ENCODE data around the gene APBB2. TPM values are rescaled to one million over a fixed set of nuclear protein-coding genes. Genes with fewer than 3 reads are reported as not detected.

The APBB2 gene
- total RNA-seq, 1 donor from 2014 or later = 23.5 TPM

DNA sequence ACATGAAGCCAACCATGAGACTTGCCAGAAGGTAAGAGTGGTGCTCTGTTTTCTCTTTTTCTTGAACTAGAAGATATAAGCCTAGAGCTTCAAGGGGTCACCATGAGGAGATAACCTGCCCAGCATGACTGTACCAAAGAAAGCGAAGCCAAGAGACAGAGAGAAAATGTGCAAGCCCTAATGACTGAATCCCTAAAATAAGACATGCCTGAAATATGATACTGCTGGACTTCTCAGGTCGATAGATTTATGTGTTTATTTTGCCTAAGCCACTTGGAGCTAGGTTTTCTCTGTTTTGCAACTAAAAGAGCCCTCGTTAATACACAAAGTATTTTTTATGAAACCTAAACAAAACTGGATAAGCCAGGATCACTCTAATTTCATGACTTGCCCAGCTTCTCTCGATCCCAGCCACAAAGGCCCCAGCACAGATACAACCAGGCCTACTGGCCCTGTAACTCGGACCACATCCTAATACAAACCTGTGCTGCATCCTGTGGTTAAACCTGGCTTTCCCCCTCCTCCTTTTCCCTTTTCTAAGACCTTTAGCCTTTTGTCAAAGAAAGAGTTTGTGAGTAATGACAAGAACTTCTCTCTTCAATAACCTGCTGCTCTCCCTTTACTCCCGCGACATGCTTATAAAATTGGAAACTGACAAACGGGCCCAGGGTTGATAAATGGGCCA lies 185.8 kb downstream of the APBB2 start:
- no peak overlapping the region for H3K4me3 ChIP-seq
- peaks cover 7% of the 10 kb centered on the region for H3K4me1 ChIP-seq
- intact Hi-C loops (cut with micrococcal nuclease) = no loop called here
- TF ChIP-seq, protein P1, sequence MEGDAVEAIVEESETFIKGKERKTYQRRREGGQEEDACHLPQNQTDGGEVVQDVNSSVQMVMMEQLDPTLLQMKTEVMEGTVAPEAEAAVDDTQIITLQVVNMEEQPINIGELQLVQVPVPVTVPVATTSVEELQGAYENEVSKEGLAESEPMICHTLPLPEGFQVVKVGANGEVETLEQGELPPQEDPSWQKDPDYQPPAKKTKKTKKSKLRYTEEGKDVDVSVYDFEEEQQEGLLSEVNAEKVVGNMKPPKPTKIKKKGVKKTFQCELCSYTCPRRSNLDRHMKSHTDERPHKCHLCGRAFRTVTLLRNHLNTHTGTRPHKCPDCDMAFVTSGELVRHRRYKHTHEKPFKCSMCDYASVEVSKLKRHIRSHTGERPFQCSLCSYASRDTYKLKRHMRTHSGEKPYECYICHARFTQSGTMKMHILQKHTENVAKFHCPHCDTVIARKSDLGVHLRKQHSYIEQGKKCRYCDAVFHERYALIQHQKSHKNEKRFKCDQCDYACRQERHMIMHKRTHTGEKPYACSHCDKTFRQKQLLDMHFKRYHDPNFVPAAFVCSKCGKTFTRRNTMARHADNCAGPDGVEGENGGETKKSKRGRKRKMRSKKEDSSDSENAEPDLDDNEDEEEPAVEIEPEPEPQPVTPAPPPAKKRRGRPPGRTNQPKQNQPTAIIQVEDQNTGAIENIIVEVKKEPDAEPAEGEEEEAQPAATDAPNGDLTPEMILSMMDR (IDR thresholded peaks at IDR 0.05; ENCODE audit: borderline replicate concordance) = no peak
- no peaks in the 10 kb centered on the region for H3K27me3 ChIP-seq (ENCODE audit: low read depth)
- H3K36me3 ChIP-seq = peaks cover 27% of the 10 kb centered on the region
- no peak for DNase-seq
- peak overlapping the region; percentile 61 for H3K27ac ChIP-seq (replicated peaks)
- peaks cover 46% of the 10 kb centered on the region for H3K9me3 ChIP-seq (replicated peaks)

DNA sequence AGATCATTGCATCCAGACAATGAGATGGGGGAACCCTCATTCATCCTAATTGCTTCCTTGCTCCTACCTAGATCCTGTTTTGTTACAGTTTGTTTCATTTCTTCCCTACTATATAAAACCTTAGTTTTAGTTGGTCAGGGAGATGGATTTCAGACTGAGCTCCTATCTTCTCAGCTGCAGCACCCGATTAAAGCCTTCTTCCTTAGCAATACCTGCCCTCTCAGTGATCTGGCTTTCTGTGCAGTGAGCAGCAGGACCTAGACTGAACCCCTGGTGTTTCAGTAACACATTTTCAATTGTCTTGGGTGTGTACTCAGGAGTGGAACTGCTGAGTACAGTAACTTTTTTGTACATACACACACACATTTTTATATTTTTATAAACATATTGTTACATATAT lies 187.4 kb downstream of the APBB2 start:
- H3K27me3 ChIP-seq (ENCODE audit: low read depth) = no peaks in the 10 kb centered on the region
- no peak overlapping the region for H3K27ac ChIP-seq (replicated peaks)
- H3K36me3 ChIP-seq = peaks cover 27% of the 10 kb centered on the region
- peaks cover 7% of the 10 kb centered on the region for H3K4me1 ChIP-seq
- H3K9me3 ChIP-seq (replicated peaks) = peaks cover 47% of the 10 kb centered on the region
- no peak for DNase-seq
- no peak overlapping the region for H3K4me3 ChIP-seq
- intact Hi-C loops (cut with micrococcal nuclease) = no loop called here
- TF ChIP-seq, protein P1 (IDR thresholded peaks at IDR 0.05; ENCODE audit: borderline replicate concordance) = no peak

DNA sequence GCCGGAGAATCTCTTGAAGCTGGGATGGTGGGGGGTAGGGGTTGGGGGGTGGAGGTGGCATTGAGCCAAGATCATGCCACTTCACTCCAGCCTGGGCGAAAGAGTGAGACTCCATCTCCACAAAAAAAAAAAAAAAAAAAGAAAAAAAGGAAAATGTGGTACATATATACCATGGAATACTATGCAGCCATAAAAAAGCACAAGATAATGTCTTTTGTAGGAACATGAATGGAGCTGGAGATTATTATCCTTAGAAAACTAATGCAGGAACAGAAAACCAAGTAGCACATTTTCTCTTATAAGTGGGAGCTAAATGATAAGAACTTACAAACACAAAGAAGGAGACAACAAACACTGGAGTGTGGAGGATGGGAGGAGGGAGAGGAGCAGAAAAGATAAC lies 188.5 kb downstream of the APBB2 start:
- DNase-seq = no peak
- Histone ChIP-seq H3K4me3 (no peak overlapping the region), H3K4me1 (peaks cover 7% of the 10 kb centered on the region), H3K9me3 (replicated peaks) (peaks cover 47% of the 10 kb centered on the region), H3K27me3 (ENCODE audit: low read depth) (no peaks in the 10 kb centered on the region), H3K27ac (replicated peaks) (no peak overlapping the region), H3K36me3 (peaks cover 31% of the 10 kb centered on the region)
- intact Hi-C loops (cut with micrococcal nuclease) = no loop called here
- TF ChIP-seq, protein P1 (IDR thresholded peaks at IDR 0.05; ENCODE audit: borderline replicate concordance) = no peak

DNA sequence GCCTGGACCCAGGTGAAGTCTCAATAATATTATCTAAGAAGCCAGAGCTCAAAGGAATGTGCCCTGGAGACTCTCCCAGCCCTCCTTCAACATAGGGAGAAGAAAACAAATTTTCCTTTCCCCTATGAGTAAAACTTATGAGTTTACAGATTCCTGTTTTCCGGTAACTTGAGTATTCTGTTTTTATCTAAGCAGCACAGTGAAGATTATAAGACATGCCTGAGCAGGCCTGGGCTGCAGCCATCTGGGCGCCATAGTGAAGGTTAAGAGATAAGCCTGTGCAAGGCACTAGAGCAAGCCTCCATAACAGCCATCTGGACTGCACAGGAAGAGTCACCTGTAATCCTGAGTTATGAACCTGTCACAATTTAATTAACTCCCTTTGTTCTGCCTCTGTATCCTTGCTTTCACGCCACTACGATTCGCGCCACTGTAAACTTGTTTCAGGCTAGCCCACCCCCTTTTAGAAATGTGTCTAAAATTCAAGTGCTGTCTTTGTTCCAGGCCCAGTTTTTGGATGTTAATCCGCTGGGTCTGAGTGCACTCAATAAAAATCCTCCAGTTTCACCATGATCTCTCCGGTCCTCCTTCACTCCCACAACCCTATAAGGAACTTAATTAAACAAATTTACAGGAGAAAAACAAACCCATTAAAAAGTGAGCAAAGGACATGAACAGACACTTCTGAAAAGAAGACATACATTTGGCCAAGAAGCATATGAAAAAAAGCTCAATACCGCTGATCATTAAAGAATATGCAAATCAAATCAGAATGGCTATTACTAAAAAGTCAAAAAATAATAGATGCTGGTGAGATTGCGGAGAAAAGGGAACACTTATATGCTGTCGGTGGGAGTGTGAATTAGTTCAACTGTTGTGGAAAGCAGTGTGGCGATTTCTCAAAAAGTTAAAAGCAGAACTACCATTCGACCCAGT lies 189.5 kb downstream of the APBB2 start:
- intact Hi-C loops (cut with micrococcal nuclease) = no loop called here
- Histone ChIP-seq H3K27me3 (ENCODE audit: low read depth) (no peaks in the 10 kb centered on the region), H3K36me3 (peaks cover 31% of the 10 kb centered on the region), H3K4me1 (peaks cover 17% of the 10 kb centered on the region), H3K4me3 (no peak overlapping the region), H3K9me3 (replicated peaks) (peaks cover 47% of the 10 kb centered on the region), H3K27ac (replicated peaks) (no peak overlapping the region)
- TF ChIP-seq, protein P1 (IDR thresholded peaks at IDR 0.05; ENCODE audit: borderline replicate concordance) = no peak
- no peak for DNase-seq

GRCh38 chr4:41022116-41022515 lies 192.2 kb downstream of the APBB2 start:
- TF ChIP-seq, protein P1 (IDR thresholded peaks at IDR 0.05; ENCODE audit: borderline replicate concordance) = no peak
- Histone ChIP-seq H3K4me3 (no peak overlapping the region), H3K36me3 (peaks cover 27% of the 10 kb centered on the region), H3K9me3 (replicated peaks) (peaks cover 37% of the 10 kb centered on the region), H3K27ac (replicated peaks) (no peak overlapping the region), H3K27me3 (ENCODE audit: low read depth) (no peaks in the 10 kb centered on the region), H3K4me1 (peaks cover 20% of the 10 kb centered on the region)
- no peak for DNase-seq
- intact Hi-C loops (cut with micrococcal nuclease) = no loop called here

All from left ventricle myocardium inferior (tissue), 1 donor.